Activated CD8-positive, alpha-beta T cell treated with anti-CD3 and anti-CD28 coated beads, Interleukin-2, amount 10 ng/mL, durations not matched to agents 7 days and 5 days (primary cell): ENCODE measurements around the gene CD81. TPM values are rescaled to one million over a fixed set of nuclear protein-coding genes. Genes with fewer than 3 reads are reported as not detected.

Experiments used
- ATAC-seq: fragments of 150-1000 bp; cut with Tn5 transposase; one replicate; pipeline ENCODE4 v1.10.0; 2021; ENCODE audit warnings: moderate library complexity
- CTCF ChIA-PET: fragments of 350-600 bp; sonication (Branson Sonifier 250); formaldehyde crosslinking; loops from one replicate; lab custom pipeline; 2021; ENCODE audit warnings: antibody characterized with exemption; lab: Charles Lee
- POLR2A ChIA-PET: fragments of 350-600 bp; sonication (Branson Sonifier 250); formaldehyde crosslinking; loops from one replicate; lab custom pipeline; 2021; ENCODE audit warnings: antibody characterized with exemption; lab: Charles Lee
- DNase-seq: peaks from one replicate; pipeline ENCODE4 v3.0.0-alpha.2; 2020
- H3K27ac Mint-ChIP-seq: one replicate; pipeline ENCODE4 v1.8.0; 2021; ENCODE audit warnings: mild to moderate bottlenecking, mixed read lengths
- H3K27me3 Mint-ChIP-seq: one replicate; pipeline ENCODE4 v1.8.0; 2021; ENCODE audit warnings: low read depth, mixed read lengths
- H3K36me3 Mint-ChIP-seq: one replicate; pipeline ENCODE4 v1.8.0; 2021; ENCODE audit warnings: low read depth, mixed read lengths
- H3K4me1 Mint-ChIP-seq: one replicate; pipeline ENCODE4 v1.8.0; 2021; ENCODE audit warnings: low read depth, mixed read lengths
- H3K4me3 Mint-ChIP-seq: one replicate; pipeline ENCODE4 v1.8.0; 2021; ENCODE audit warnings: mild to moderate bottlenecking, mixed read lengths
- H3K9me3 Mint-ChIP-seq: one replicate; pipeline ENCODE4 v1.8.0; 2022; ENCODE audit warnings: mixed read lengths; ENCODE audit not compliant: insufficient read depth
- total RNA-seq, 2 experiments: library from RNA; stranded (reverse); gene quantifications; one replicate each; pipeline ENCODE4 v1.2.3, GENCODE V29; 2021

CD81 gene
- total RNA-seq, 2 experiments from 2014 or later: 142 to 145 TPM

- H3K9me3 Mint-ChIP-seq: no peaks in the 10 kb centered on the region
- H3K27me3 Mint-ChIP-seq: no peaks in the 10 kb centered on the region
- no peaks in the 10 kb centered on the region for H3K4me1 Mint-ChIP-seq
- H3K27ac Mint-ChIP-seq: no peak overlapping the region
- DNase-seq (no peak), ATAC-seq (no peak)
- ChIA-PET CTCF (interaction anchor here (0.8 to 6.0 kb wide), 8 partner anchors 40 to 466 kb away, joined by 3 to 76 read pairs (median 6); no protein-coding TSS in a partner anchor), POLR2A (no interaction called here)
- H3K4me3 Mint-ChIP-seq: no peak overlapping the region
- H3K36me3 Mint-ChIP-seq: no peaks in the 10 kb centered on the region
These were observed 49.9 kb downstream of the CD81 start for GRCh38 chr11:2426826-2427521.

DNA sequence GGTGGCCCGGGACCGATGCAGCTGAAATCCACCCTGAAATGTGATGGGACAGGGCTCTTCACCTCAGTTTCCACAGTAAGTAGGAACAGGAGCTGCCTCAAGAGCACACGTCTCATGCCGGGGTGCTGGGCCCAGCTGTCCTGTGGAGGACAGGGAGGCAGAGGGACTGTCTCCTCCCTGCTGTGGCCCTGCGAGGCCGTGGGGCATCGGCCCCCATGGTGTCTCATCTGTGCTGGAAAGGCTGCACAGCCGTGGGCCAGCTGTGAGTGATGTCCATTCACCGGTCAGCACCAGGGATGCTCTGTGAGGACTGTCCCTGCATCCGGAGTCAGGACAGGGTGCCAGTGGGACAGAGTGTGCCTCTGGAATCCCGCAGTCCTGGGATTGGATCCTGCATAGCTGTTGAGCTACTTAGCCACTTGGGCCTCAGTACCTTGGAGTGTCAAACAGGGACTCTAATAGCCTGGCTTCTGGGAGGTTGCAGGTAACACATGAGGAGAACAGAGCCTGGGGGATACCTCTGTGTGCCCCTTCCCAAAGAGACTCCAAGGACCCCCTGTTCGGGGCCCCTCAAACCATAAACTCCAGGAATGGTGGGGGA, 50.7 kb downstream of the CD81 start:
- CTCF ChIA-PET: interaction anchor here (0.8 to 6.0 kb wide), 7 partner anchors 41 to 465 kb away, joined by 3 to 76 read pairs (median 8); no protein-coding TSS in a partner anchor
- Mint-ChIP-seq H3K27me3 (no peaks in the 10 kb centered on the region), H3K4me1 (no peaks in the 10 kb centered on the region), H3K27ac (no peak overlapping the region), H3K9me3 (no peaks in the 10 kb centered on the region), H3K36me3 (no peaks in the 10 kb centered on the region), H3K4me3 (no peak overlapping the region)
- no peak for DNase-seq
- POLR2A ChIA-PET: no interaction called here
- ATAC-seq: peak; percentile 7

DNA sequence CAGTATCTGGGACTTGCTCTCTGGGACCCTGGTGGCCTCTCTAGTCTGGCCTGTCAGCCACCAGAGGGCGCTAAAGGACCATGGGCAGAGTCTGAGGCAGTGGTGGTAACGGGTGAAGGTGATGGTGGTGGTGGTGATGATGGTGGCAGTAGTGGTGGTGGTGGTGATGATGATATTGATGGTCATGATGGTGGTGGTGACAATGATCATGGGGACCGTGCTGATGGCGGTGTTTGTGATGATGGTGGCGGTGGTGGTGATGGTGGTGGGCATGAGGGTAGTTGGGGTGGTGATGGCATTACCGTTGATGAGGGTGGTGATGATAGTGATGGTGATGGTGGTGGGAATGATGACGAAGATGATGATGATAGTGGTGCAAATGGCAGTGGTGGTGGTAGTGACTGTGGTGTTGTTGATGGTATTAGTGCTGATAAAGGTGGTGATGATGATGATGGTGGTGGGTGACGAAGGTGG, 51.2 kb downstream of the CD81 start:
- ChIA-PET CTCF (interaction anchor here (1.0 to 6.0 kb wide), 5 partner anchors 103 to 464 kb away, joined by 3 to 76 read pairs (median 5); no protein-coding TSS in a partner anchor), POLR2A (no interaction called here)
- ATAC-seq: peak; percentile 86
- no peaks in the 10 kb centered on the region for H3K9me3 Mint-ChIP-seq
- no peaks in the 10 kb centered on the region for H3K4me1 Mint-ChIP-seq
- H3K27me3 Mint-ChIP-seq: no peaks in the 10 kb centered on the region
- no peaks in the 10 kb centered on the region for H3K36me3 Mint-ChIP-seq
- no peak overlapping the region for H3K4me3 Mint-ChIP-seq
- peak; percentile 78 for DNase-seq
- H3K27ac Mint-ChIP-seq: no peak overlapping the region

- Mint-ChIP-seq H3K4me1 (no peaks in the 10 kb centered on the region), H3K9me3 (no peaks in the 10 kb centered on the region), H3K4me3 (no peak overlapping the region), H3K36me3 (no peaks in the 10 kb centered on the region), H3K27me3 (no peaks in the 10 kb centered on the region), H3K27ac (no peak overlapping the region)
- ChIA-PET POLR2A (no interaction called here), CTCF (interaction anchor here (1.1 kb wide), 1 partner anchor 456 kb away, joined by 3 read pairs; no protein-coding TSS in a partner anchor)
- ATAC-seq (no peak), DNase-seq (no peak)
These were observed 54.3 kb downstream of the CD81 start for GRCh38 chr11:2431395-2431794.

- Mint-ChIP-seq H3K4me3 (no peak overlapping the region), H3K27me3 (no peaks in the 10 kb centered on the region), H3K36me3 (no peaks in the 10 kb centered on the region), H3K4me1 (no peaks in the 10 kb centered on the region), H3K27ac (no peak overlapping the region), H3K9me3 (no peaks in the 10 kb centered on the region)
- CTCF ChIA-PET: interaction anchor here (1.1 kb wide), 1 partner anchor 456 kb away, joined by 3 read pairs; no protein-coding TSS in a partner anchor
- DNase-seq (no peak), ATAC-seq (no peak)
- POLR2A ChIA-PET: no interaction called here
These were observed 55.1 kb downstream of the CD81 start for GRCh38 chr11:2432171-2432621.

- Mint-ChIP-seq H3K9me3 (no peaks in the 10 kb centered on the region), H3K4me3 (no peak overlapping the region), H3K4me1 (no peaks in the 10 kb centered on the region), H3K36me3 (no peaks in the 10 kb centered on the region), H3K27ac (no peak overlapping the region), H3K27me3 (no peaks in the 10 kb centered on the region)
- CTCF ChIA-PET: no interaction called here
- DNase-seq (no peak), ATAC-seq (no peak)
- POLR2A ChIA-PET: no interaction called here
These were observed 55.5 kb downstream of the CD81 start for GRCh38 chr11:2432628-2433071.

GRCh38 chr11:2433106-2433925, 56.2 kb downstream of the CD81 start:
- no peaks in the 10 kb centered on the region for H3K9me3 Mint-ChIP-seq
- peaks cover 2% of the 10 kb centered on the region for H3K27me3 Mint-ChIP-seq
- H3K36me3 Mint-ChIP-seq: no peaks in the 10 kb centered on the region
- ChIA-PET CTCF (no interaction called here), POLR2A (no interaction called here)
- no peak overlapping the region for H3K4me3 Mint-ChIP-seq
- ATAC-seq: no peak
- H3K4me1 Mint-ChIP-seq: no peaks in the 10 kb centered on the region
- H3K27ac Mint-ChIP-seq: no peak overlapping the region
- no peak for DNase-seq

DNA sequence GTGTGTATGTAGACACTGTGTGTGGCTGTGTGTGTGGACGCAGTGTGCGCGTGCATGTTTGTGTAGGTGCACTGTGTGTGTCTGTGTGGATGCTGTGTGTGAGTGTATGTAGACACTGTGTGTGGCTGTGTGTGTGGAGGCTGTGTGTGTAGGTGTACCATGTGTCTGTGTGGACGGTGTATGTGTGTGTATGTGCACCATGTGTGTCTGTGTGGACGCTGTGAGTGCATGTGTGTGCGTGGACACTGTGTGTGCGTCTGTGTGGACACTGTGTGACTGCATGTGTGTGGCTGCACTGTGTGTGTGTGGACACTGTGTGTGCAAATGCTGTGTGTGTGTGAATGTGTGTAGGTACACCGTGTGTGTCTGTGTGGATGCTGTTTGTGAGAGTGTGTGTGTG, 56.9 kb downstream of the CD81 start:
- no peak overlapping the region for H3K27ac Mint-ChIP-seq
- no peak overlapping the region for H3K4me3 Mint-ChIP-seq
- POLR2A ChIA-PET: no interaction called here
- CTCF ChIA-PET: no interaction called here
- H3K4me1 Mint-ChIP-seq: no peaks in the 10 kb centered on the region
- no peak for DNase-seq
- no peaks in the 10 kb centered on the region for H3K9me3 Mint-ChIP-seq
- H3K36me3 Mint-ChIP-seq: no peaks in the 10 kb centered on the region
- no peak for ATAC-seq
- H3K27me3 Mint-ChIP-seq: peaks cover 7% of the 10 kb centered on the region

GRCh38 chr11:2434506-2435255, 57.6 kb downstream of the CD81 start:
- Mint-ChIP-seq H3K27ac (no peak overlapping the region), H3K9me3 (no peaks in the 10 kb centered on the region), H3K4me1 (no peaks in the 10 kb centered on the region), H3K36me3 (no peaks in the 10 kb centered on the region), H3K4me3 (no peak overlapping the region), H3K27me3 (peaks cover 9% of the 10 kb centered on the region)
- CTCF ChIA-PET: no interaction called here
- POLR2A ChIA-PET: no interaction called here
- DNase-seq (no peak), ATAC-seq (no peak)

DNA sequence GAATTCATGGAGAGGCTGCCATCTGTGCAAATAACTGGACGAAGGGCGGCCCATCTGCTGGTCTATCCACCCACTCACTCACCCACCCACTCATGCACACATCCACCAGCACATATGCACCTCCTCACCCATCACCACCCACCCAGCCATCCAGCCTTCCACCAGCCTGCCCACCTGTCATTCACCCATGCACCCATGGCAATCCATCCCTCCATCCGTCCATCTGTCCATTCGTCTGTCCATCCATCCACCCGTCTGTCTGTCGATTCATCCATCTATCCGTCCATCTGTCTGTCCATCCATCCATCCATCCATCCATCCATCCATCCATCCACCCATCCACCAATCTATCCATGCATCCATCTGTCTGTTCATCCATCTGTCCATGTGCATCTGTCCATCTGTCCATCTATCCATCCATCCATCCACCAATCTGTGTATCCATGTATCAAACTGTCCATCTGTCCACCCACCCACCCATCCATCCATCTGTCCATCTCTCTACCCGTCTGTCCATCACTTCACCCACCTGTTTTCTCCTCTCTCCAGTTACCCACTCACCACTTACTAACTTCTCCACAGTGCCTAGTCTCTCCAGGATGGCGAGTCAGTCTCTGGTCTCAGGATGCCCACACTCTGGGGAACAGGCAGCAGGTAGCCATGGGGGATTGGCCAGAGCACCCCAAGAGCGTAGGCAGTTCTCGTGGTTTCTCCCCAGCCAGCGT, 58.3 kb downstream of the CD81 start:
- no peak overlapping the region for H3K27ac Mint-ChIP-seq
- H3K36me3 Mint-ChIP-seq: no peaks in the 10 kb centered on the region
- POLR2A ChIA-PET: no interaction called here
- ATAC-seq (no peak), DNase-seq (no peak)
- H3K4me3 Mint-ChIP-seq: no peak overlapping the region
- no peaks in the 10 kb centered on the region for H3K9me3 Mint-ChIP-seq
- peaks cover 1% of the 10 kb centered on the region for H3K4me1 Mint-ChIP-seq
- H3K27me3 Mint-ChIP-seq: peaks cover 13% of the 10 kb centered on the region
- CTCF ChIA-PET: no interaction called here
